SIG-M5 treated with dmso at 0.1 percent for 504 hours (cell line): ENCODE data around the gene MACROD2.

Experiments used
- DNase-seq: peaks from one replicate; lab custom pipeline; 2025; ENCODE audit not compliant: unreplicated experiment; lab: John Stamatoyannopoulos, UW

The MACROD2 gene

GRCh38 chr20:15674253-15675060 is 1679.1 kb downstream of the MACROD2 start:
- DNase-seq, result no peak

GRCh38 chr20:15675061-15675514 is 1679.8 kb downstream of the MACROD2 start:
- DNase-seq, result no peak

- no peak for DNase-seq
These were observed 1680.6 kb downstream of the MACROD2 start for GRCh38 chr20:15675813-15676484.

GRCh38 chr20:15676815-15677214 is 1681.5 kb downstream of the MACROD2 start:
- no peak for DNase-seq

- no peak for DNase-seq
These were observed 1687.4 kb downstream of the MACROD2 start for GRCh38 chr20:15682690-15683089.

- no peak for DNase-seq
These were observed 1697.3 kb downstream of the MACROD2 start for GRCh38 chr20:15692570-15692969.

GRCh38 chr20:15699431-15700146 is 1704.3 kb downstream of the MACROD2 start:
- no peak for DNase-seq

- DNase-seq, result no peak
These were observed 1704.9 kb downstream of the MACROD2 start for GRCh38 chr20:15700147-15700765.

- DNase-seq, result no peak
These were observed 1706.8 kb downstream of the MACROD2 start for GRCh38 chr20:15702161-15702560.

GRCh38 chr20:15703171-15703911 is 1708.0 kb downstream of the MACROD2 start:
- peak; percentile 6 for DNase-seq

GRCh38 chr20:15705975-15706374 is 1710.7 kb downstream of the MACROD2 start:
- no peak for DNase-seq

GRCh38 chr20:15706719-15707118 is 1711.4 kb downstream of the MACROD2 start:
- no peak for DNase-seq

- DNase-seq, result peak; percentile 16
These were observed 1713.8 kb downstream of the MACROD2 start for GRCh38 chr20:15708984-15709598.

GRCh38 chr20:15710636-15711035 is 1715.3 kb downstream of the MACROD2 start:
- no peak for DNase-seq

- no peak for DNase-seq
These were observed 1715.9 kb downstream of the MACROD2 start for GRCh38 chr20:15711177-15711576.

- no peak for DNase-seq
These were observed 1720.9 kb downstream of the MACROD2 start for GRCh38 chr20:15716256-15716655.

GRCh38 chr20:15726416-15726815 is 1731.1 kb downstream of the MACROD2 start:
- DNase-seq, result no peak

- no peak for DNase-seq
These were observed 1738.7 kb downstream of the MACROD2 start for GRCh38 chr20:15734052-15734451.

GRCh38 chr20:15739035-15739434 is 1743.7 kb downstream of the MACROD2 start:
- no peak for DNase-seq
